Measurements from ENCODE around the gene PRRC2B.
"Not testable (repeated sequence)": the region's sequence is repeated elsewhere in the genome, so short reads cannot be mapped to it uniquely, and the experiment has no call there.

PRRC2B gene

GRCh38 chr9:131546336-131547084 is 152.6 kb downstream of the PRRC2B start:
- DNase-seq, result no peak

- not testable (repeated sequence) for DNase-seq
These were observed 155.3 kb downstream of the PRRC2B start for GRCh38 chr9:131549186-131549585.
